Effector CD8-positive, alpha-beta T cell (primary cell): Measurements from ENCODE around the gene LRRC56.

Source experiments
- DNase-seq: peaks from one replicate; lab custom pipeline; 2025; lab: John Stamatoyannopoulos, UW

LRRC56 gene

DNA sequence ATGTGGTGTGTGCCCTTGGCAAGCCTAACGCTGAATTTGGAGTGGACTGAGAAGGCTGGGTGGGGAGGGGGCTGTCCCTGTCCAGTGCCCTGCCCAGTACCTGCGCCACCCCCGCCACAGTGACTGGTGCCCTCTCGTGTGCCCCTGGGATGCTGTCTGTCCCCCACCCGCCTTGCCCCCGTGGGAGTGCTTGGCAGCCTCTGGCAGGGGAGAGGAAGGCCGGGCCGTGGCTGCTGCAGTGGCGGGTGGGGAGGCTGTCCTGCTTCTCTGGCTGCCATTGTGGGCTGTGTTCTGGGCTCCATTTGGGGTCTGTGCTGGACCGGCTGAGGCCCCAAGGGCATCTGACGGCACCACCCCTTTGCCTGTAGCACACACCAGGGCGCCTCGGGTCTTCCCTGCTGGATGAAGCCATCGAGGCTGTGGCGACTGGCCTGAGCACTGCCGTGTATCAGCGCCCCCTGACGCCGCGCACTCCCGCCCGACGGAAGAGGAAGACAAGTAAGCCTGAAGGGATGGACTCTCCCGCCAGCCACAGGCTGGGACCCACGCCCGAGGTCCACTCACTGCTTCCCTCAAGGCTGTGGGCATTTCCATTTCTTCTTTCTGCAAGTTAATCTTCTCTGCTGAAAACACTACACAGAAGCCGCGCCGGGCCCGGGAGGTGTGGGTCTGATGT is 60.8 kb downstream of the LRRC56 start:
- DNase-seq: no peak

DNA sequence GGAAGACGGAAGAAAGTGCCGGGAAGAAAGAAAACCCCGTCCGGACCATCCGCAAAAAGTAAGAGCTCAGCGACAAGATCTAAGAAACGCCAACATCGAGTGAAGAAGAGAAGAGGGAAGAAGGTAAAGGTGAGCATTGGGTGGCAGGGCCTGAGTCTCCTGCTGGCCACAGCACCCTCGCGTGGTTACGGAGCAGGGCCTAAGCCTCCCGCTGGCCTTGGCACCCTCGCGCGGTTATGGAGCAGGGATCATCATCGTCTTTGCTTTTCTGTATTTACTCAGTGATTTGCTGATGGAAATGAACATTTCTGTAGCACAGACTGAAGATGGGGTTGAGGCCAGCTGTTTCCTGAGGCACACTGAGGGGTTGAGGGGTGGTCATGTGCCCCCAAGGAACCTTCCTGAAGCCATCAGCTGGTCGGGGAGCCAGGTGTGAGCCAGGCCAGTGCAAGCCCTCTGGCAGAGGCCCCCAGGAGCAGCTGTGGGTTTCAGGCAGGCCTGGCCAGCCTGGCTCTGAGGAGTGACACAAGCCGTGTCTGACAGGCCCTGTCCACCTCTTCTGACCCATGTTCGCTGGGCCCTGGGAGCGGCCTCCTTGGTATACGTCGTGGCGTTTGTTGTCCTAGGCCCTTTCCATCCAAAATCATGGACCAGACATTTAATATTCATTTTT is 64.4 kb downstream of the LRRC56 start:
- no peak for DNase-seq

DNA sequence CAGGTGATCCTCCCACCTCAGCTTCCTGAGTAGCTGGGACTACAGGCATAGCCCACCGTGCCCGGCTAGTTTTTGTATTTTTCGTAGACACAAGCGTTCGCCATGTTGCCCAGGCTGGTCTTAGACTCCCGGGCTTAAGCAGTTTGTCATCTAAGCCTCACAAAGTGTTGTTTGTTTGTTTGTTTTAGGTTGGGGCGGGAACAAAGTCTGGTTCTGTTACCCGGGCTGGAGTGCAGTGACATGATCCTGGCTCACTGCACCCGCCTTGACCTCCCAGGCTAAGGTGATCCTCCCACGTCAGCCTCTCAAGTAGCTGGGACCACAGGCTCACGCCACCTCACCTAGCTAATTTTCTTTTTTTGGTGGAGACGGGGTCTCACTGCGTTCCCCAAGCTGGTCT is 65.8 kb downstream of the LRRC56 start:
- no peak for DNase-seq
